WI38 (cell line): ENCODE data around the gene CMBL.

Experiments
- H3K4me3 ChIP-seq: 2 replicates; pipeline ENCODE4 v1.5.1; 2011; ENCODE audit warnings: low read depth, mild to moderate bottlenecking, control low read depth, low read length
- CTCF ChIP-seq: IDR thresholded peaks from 2 replicates; pipeline ENCODE4 v1.5.1; 2012; ENCODE audit warnings: low read depth, mild to moderate bottlenecking, control low read depth, low read length

CMBL gene

GRCh38 chr5:10338686-10339057 is 31.0 kb upstream of the CMBL start:
- no peak for TF ChIP-seq CTCF
- H3K4me3 ChIP-seq = no peak overlapping the region

- TF ChIP-seq CTCF = no peak
- no peak overlapping the region for H3K4me3 ChIP-seq
Observed at GRCh38 chr5:10337986-10338385, 30.3 kb upstream of the CMBL start.

- TF ChIP-seq CTCF = no peak
- no peak overlapping the region for H3K4me3 ChIP-seq
Observed at GRCh38 chr5:10337107-10337506, 29.4 kb upstream of the CMBL start.

GRCh38 chr5:10335711-10336470 is 28.2 kb upstream of the CMBL start:
- TF ChIP-seq CTCF = no peak
- no peak overlapping the region for H3K4me3 ChIP-seq

- H3K4me3 ChIP-seq = no peak overlapping the region
- no peak for TF ChIP-seq CTCF
Observed at GRCh38 chr5:10334831-10335230, 27.1 kb upstream of the CMBL start.

- TF ChIP-seq CTCF = no peak
- peak overlapping the region; percentile 63 for H3K4me3 ChIP-seq
Observed at GRCh38 chr5:10333154-10334006, 25.7 kb upstream of the CMBL start.

- no peak for TF ChIP-seq CTCF
- H3K4me3 ChIP-seq = no peak overlapping the region
Observed at GRCh38 chr5:10332301-10332700, 24.6 kb upstream of the CMBL start.
